Lower leg skin (tissue), 4 donors: Measurements from ENCODE around the gene MARS1. TPM values are rescaled to one million over a fixed set of nuclear protein-coding genes. Genes with fewer than 3 reads are reported as not detected.

ENCODE experiments used
- DNase-seq, 2 donors: peaks; one replicate each; pipeline ENCODE4 v3.0.0-alpha.2; 2019; ENCODE audit warnings: low spot score in 2 of 2
- H3K4me3 ChIP-seq: fragments of 200-600 bp; sonication (generic); 2 replicates; pipeline ENCODE4 v1.5.1; 2017; ENCODE audit warnings: mild to moderate bottlenecking, low read depth; ENCODE audit not compliant: poor library complexity, severe bottlenecking
- POLR2A ChIP-seq, 2 donors: fragments of 450-650 bp; IDR thresholded peaks; one replicate each; pipeline ENCODE4 v1.6.1; 2016 to 2017; ENCODE audit warnings: antibody characterized with exemption in 2 of 2, mild to moderate bottlenecking in 1 of 2, moderate library complexity in 1 of 2
- WGBS, 2 donors: methylation state at CpG; one replicate each; pipeline ENCODE4 v1.1.5; 2018; 5-methylcytosine and 5-hydroxymethylcytosine counted together
- intact Hi-C: fragments of 100-400 bp; cut with DNase I; formaldehyde crosslinking; loops from one replicate; pipeline ENCODE4 v1.15.0; 2023; ENCODE audit warnings: low total_unique reads
- total RNA-seq, 4 donors: library from RNA; depleted of rRNA; stranded (reverse); fragments of >200 nt; gene quantifications; one replicate each; pipeline ENCODE4 v1.1.0, GENCODE V29; 2016
- TF ChIP-seq, protein P1 (sequence below), 3 donors: fragments of 450-650 bp; IDR thresholded peaks; one replicate each; pipeline ENCODE4 v1.5.1; 2016; ENCODE audit warnings: antibody characterized with exemption in 3 of 3, mild to moderate bottlenecking in 3 of 3, moderate library complexity in 2 of 3

Gene MARS1
- total RNA-seq, 4 donors from 2014 or later: 37.7 to 386 (median 51.4) TPM

- no peak for DNase-seq
- TF ChIP-seq, protein P1, sequence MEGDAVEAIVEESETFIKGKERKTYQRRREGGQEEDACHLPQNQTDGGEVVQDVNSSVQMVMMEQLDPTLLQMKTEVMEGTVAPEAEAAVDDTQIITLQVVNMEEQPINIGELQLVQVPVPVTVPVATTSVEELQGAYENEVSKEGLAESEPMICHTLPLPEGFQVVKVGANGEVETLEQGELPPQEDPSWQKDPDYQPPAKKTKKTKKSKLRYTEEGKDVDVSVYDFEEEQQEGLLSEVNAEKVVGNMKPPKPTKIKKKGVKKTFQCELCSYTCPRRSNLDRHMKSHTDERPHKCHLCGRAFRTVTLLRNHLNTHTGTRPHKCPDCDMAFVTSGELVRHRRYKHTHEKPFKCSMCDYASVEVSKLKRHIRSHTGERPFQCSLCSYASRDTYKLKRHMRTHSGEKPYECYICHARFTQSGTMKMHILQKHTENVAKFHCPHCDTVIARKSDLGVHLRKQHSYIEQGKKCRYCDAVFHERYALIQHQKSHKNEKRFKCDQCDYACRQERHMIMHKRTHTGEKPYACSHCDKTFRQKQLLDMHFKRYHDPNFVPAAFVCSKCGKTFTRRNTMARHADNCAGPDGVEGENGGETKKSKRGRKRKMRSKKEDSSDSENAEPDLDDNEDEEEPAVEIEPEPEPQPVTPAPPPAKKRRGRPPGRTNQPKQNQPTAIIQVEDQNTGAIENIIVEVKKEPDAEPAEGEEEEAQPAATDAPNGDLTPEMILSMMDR (IDR thresholded peaks at IDR 0.05): no peak
- TF ChIP-seq POLR2A (IDR thresholded peaks at IDR 0.05): no peak
- 60 to 65% methylated on average over 5 of the region's 5 CpGs for WGBS, 2 donors
- H3K4me3 ChIP-seq: no peak overlapping the region
- intact Hi-C loops: no loop called here
Observed at GRCh38 chr12:57444744-57445143, 43.1 kb upstream of the MARS1 start.

- DNase-seq: no peak
- intact Hi-C loops: no loop called here
- WGBS, 2 donors: 94 to 95% methylated on average over 6 of the region's 6 CpGs
- no peak overlapping the region for H3K4me3 ChIP-seq
- TF ChIP-seq, protein P1 (IDR thresholded peaks at IDR 0.05): no peak
- no peak for TF ChIP-seq POLR2A (IDR thresholded peaks at IDR 0.05)
Observed at GRCh38 chr12:57446292-57446960, 41.4 kb upstream of the MARS1 start.

GRCh38 chr12:57448669-57449068, 39.2 kb upstream of the MARS1 start:
- WGBS, 2 donors: 86 to 91% methylated on average over 2 of the region's 2 CpGs
- DNase-seq: no peak
- TF ChIP-seq POLR2A (IDR thresholded peaks at IDR 0.05): no peak
- TF ChIP-seq, protein P1 (IDR thresholded peaks at IDR 0.05): no peak
- intact Hi-C loops: no loop called here
- no peak overlapping the region for H3K4me3 ChIP-seq

DNA sequence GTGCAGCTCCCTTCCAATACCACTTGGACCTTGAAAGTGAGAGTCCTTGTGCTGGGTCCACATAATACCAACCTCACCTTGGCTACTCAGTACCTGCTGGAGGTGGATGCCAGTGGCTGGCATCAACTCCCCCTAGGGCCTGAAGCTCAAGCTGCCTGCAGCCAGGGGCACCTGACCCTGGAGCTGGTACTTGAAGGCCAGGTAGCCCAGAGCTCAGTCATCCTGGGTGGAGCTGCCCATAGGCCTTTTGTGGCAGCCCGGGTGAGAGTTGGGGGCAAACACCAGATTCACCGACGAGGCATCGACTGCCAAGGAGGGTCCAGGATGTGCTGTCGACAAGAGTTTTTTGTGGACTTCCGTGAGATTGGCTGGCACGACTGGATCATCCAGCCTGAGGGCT, 38.5 kb upstream of the MARS1 start:
- 95 to 98% methylated on average over 4 to 5 of the region's 7 CpGs for WGBS, 2 donors
- TF ChIP-seq POLR2A (IDR thresholded peaks at IDR 0.05): no peak
- TF ChIP-seq, protein P1 (IDR thresholded peaks at IDR 0.05): no peak
- no peak overlapping the region for H3K4me3 ChIP-seq
- DNase-seq: no peak
- intact Hi-C loops: no loop called here

DNA sequence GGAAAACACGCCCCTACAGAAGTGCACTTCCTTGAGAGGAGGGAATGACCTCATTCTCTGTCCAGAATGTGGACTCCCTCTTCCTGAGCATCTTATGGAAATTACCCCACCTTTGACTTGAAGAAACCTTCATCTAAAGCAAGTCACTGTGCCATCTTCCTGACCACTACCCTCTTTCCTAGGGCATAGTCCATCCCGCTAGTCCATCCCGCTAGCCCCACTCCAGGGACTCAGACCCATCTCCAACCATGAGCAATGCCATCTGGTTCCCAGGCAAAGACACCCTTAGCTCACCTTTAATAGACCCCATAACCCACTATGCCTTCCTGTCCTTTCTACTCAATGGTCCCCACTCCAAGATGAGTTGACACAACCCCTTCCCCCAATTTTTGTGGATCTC, 37.8 kb upstream of the MARS1 start:
- no peak for DNase-seq
- H3K4me3 ChIP-seq: no peak overlapping the region
- TF ChIP-seq POLR2A (IDR thresholded peaks at IDR 0.05): no peak
- TF ChIP-seq, protein P1 (IDR thresholded peaks at IDR 0.05): no peak
- intact Hi-C loops: loop anchor here (5.0 kb wide), 1 partner anchor 188 kb away; no protein-coding TSS in a partner anchor
- WGBS, 2 donors: 95 to 96% methylated on average over 3 of the region's 3 CpGs
